DLD1 (cell line): ENCODE data around the gene COL4A1.

Source experiments
- in situ Hi-C: cut with HindIII; loops from 2 replicates; pipeline ENCODE4 v1.10.0; 2017; ENCODE audit warnings: low sequenced_read_pairs

Gene COL4A1

GRCh38 chr13:110294622-110295021, 12.3 kb downstream of the COL4A1 start:
- in situ Hi-C loops: no loop called here

- in situ Hi-C loops: no loop called here
These were observed 12.8 kb downstream of the COL4A1 start for GRCh38 chr13:110294146-110294545.

- in situ Hi-C loops: no loop called here
These were observed 13.3 kb downstream of the COL4A1 start for GRCh38 chr13:110293649-110294048.

GRCh38 chr13:110293037-110293436, 13.9 kb downstream of the COL4A1 start:
- in situ Hi-C loops: no loop called here

GRCh38 chr13:110291286-110291685, 15.7 kb downstream of the COL4A1 start:
- in situ Hi-C loops: no loop called here

GRCh38 chr13:110290826-110291225, 16.1 kb downstream of the COL4A1 start:
- in situ Hi-C loops: no loop called here

GRCh38 chr13:110290153-110290552, 16.8 kb downstream of the COL4A1 start:
- in situ Hi-C loops: no loop called here

- in situ Hi-C loops: no loop called here
These were observed 17.3 kb downstream of the COL4A1 start for GRCh38 chr13:110289661-110290060.

- in situ Hi-C loops: no loop called here
These were observed 17.8 kb downstream of the COL4A1 start for GRCh38 chr13:110289174-110289573.

- in situ Hi-C loops: no loop called here
These were observed 19.8 kb downstream of the COL4A1 start for GRCh38 chr13:110286833-110287819.

- in situ Hi-C loops: no loop called here
These were observed 20.7 kb downstream of the COL4A1 start for GRCh38 chr13:110285991-110286832.

- in situ Hi-C loops: no loop called here
These were observed 22.0 kb downstream of the COL4A1 start for GRCh38 chr13:110284779-110285484.

- in situ Hi-C loops: no loop called here
These were observed 23.0 kb downstream of the COL4A1 start for GRCh38 chr13:110283736-110284517.

GRCh38 chr13:110282316-110282841, 24.6 kb downstream of the COL4A1 start:
- in situ Hi-C loops: no loop called here

- in situ Hi-C loops: no loop called here
These were observed 25.2 kb downstream of the COL4A1 start for GRCh38 chr13:110281736-110282135.

GRCh38 chr13:110280985-110281688, 25.8 kb downstream of the COL4A1 start:
- in situ Hi-C loops: no loop called here

- in situ Hi-C loops: no loop called here
These were observed 26.6 kb downstream of the COL4A1 start for GRCh38 chr13:110280231-110280813.

- in situ Hi-C loops: no loop called here
These were observed 27.3 kb downstream of the COL4A1 start for GRCh38 chr13:110279684-110280083.

GRCh38 chr13:110278859-110279258, 28.1 kb downstream of the COL4A1 start:
- in situ Hi-C loops: no loop called here
